HepG2 (cell line): Measurements from ENCODE around the gene LRIG3. TPM values are rescaled to one million over a fixed set of nuclear protein-coding genes. Genes with fewer than 3 reads are reported as not detected.

ENCODE experiments used
- ATAC-seq: fragments of 200-7000 bp; cut with Tn5 transposase; 3 replicates; pipeline ENCODE4 v1.9.1; 2020; ENCODE audit warnings: mild to moderate bottlenecking, moderate library complexity
- BruUV-seq: library from RNA; stranded (reverse); fragments of 400-500 nt; replicated peaks from 2 replicates; lab custom pipeline; 2021; lab: Mats Ljungman, UMichigan
- CTCF ChIA-PET: fragments of 300-600 bp; formaldehyde crosslinking; extraction: SDS; loops from one replicate; lab custom pipeline; 2021; ENCODE audit warnings: low total read pairs, inconsistent platforms, low intra/inter-chr PET ratio; lab: Yijun Ruan, JAX
- POLR2A ChIA-PET: fragments of 350-600 bp; sonication (Branson Sonifier 250); formaldehyde crosslinking; loops from one replicate; lab custom pipeline; 2020; ENCODE audit warnings: antibody characterized with exemption, inconsistent platforms; lab: Yijun Ruan, JAX
- DNase-seq: peaks from one replicate; pipeline ENCODE4 v3.0.0-alpha.2; 2015; ENCODE audit warnings: low spot score
- FAIRE-seq: peaks from 3 replicates; lab custom pipeline; 2011; peaks lifted over from hg19 to GRCh38; lab: Jason Lieb, UNC
- H2AFZ ChIP-seq: one replicate; pipeline ENCODE4 v1.6.1; 2011; ENCODE audit warnings: low read length, inconsistent platforms
- H3K27ac ChIP-seq: fragments of 300-600 bp; 3 replicates; pipeline ENCODE4 v1.8.0; 2011; ENCODE audit warnings: mixed run types, mild to moderate bottlenecking, mixed read lengths, low read length, inconsistent platforms; ENCODE audit not compliant: insufficient read depth; ENCODE audit errors: extremely low read length
- H3K27me3 ChIP-seq, 2 experiments: fragments of 200-600 bp in 1 of 2; 2 replicates in 1 of 2; 3 replicates in 1 of 2; pipeline versions ENCODE4 v1.6.0 to v1.8.0; 2011; ENCODE audit warnings: low read length in 2 of 2, mild to moderate bottlenecking in 2 of 2, moderate library complexity in 2 of 2, inconsistent platforms in 1 of 2; ENCODE audit not compliant: insufficient read depth in 2 of 2, control insufficient read depth in 1 of 2
- H3K36me3 ChIP-seq, 2 experiments: fragments of 200-600 bp in 1 of 2; replicated peaks in 1 of 2; 2 replicates in 1 of 2; 3 replicates in 1 of 2; pipeline versions ENCODE4 v1.5.1 to v1.8.0; 2011; ENCODE audit warnings: low read length in 2 of 2, inconsistent platforms in 1 of 2; ENCODE audit not compliant: insufficient read depth in 2 of 2, control insufficient read depth in 1 of 2
- H3K4me1 ChIP-seq: 2 replicates; pipeline ENCODE4 v1.5.1; 2012; ENCODE audit warnings: low read length, inconsistent platforms; ENCODE audit not compliant: insufficient read depth
- H3K4me2 ChIP-seq: 2 replicates; pipeline ENCODE4 v1.6.0; 2011; ENCODE audit warnings: low read depth, low read length, inconsistent platforms
- H3K4me3 ChIP-seq, 3 experiments: fragments of 200-600 bp in 1 of 3; sonication (generic), shearing (Covaris generic) in 1 of 3; replicated peaks in 1 of 3; 2 replicates each; pipeline ENCODE4 v1.5.1; 2011 to 2016; ENCODE audit warnings: low read length in 3 of 3, inconsistent platforms in 2 of 3, low read depth in 2 of 3, mild to moderate bottlenecking in 2 of 3, control low read depth in 1 of 3, mixed read lengths in 1 of 3; ENCODE audit not compliant: insufficient read depth in 1 of 3
- H3K79me2 ChIP-seq: one replicate; pipeline ENCODE4 v1.6.1; 2011; ENCODE audit warnings: low read length, inconsistent platforms; ENCODE audit not compliant: insufficient read depth
- H3K9ac ChIP-seq: 2 replicates; pipeline ENCODE4 v1.6.0; 2011; ENCODE audit warnings: mild to moderate bottlenecking, low read depth, low read length, inconsistent platforms; ENCODE audit not compliant: insufficient read depth
- H3K9me3 ChIP-seq: 2 replicates; pipeline ENCODE4 v1.5.1; 2012; ENCODE audit warnings: mild to moderate bottlenecking, low read length
- H4K20me1 ChIP-seq: 2 replicates; pipeline ENCODE4 v1.6.0; 2011; ENCODE audit warnings: inconsistent platforms, mild to moderate bottlenecking, low read length, moderate library complexity; ENCODE audit not compliant: insufficient read depth
- BHLHE40 ChIP-seq: IDR thresholded peaks from 2 replicates; pipeline ENCODE4 v1.6.1; 2011; ENCODE audit warnings: low read length, improper control_type of control experiment
- FOSL2 ChIP-seq: sonication (generic); formaldehyde crosslinking; IDR thresholded peaks from 2 replicates; pipeline ENCODE4 v1.4.0; 2020; ENCODE audit warnings: missing genetic modification reagents
- FOXA1 ChIP-seq, 2 experiments: fragments of 450-650 bp in 1 of 2; sonication (generic) in 1 of 2; formaldehyde crosslinking in 1 of 2; IDR thresholded peaks; 2 replicates each; pipeline versions ENCODE4 v1.4.0 to v1.6.1; 2016 to 2020; ENCODE audit warnings: missing genetic modification reagents in 1 of 2
- HOXA9 ChIP-seq: sonication (generic); formaldehyde crosslinking; IDR thresholded peaks from 2 replicates; pipeline ENCODE4 v1.8.1; 2022; ENCODE audit warnings: missing genetic modification reagents, mild to moderate bottlenecking, moderate library complexity, borderline replicate concordance
- MEIS1 ChIP-seq: sonication (generic); formaldehyde crosslinking; IDR thresholded peaks from 2 replicates; pipeline ENCODE4 v1.9.0; 2021; ENCODE audit warnings: mild to moderate bottlenecking, missing genetic modification reagents, moderate library complexity, borderline replicate concordance
- MYC ChIP-seq: sonication (generic); formaldehyde crosslinking; IDR thresholded peaks from 2 replicates; pipeline ENCODE4 v1.9.0; 2021; ENCODE audit warnings: missing genetic modification reagents, borderline replicate concordance
- PTBP1 ChIP-seq: fragments of 200-400 bp; formaldehyde crosslinking; IDR thresholded peaks from 2 replicates; pipeline ENCODE4 v1.6.1; 2018; ENCODE audit warnings: low read length, low read depth; ENCODE audit not compliant: poor library complexity, severe bottlenecking
- ZBTB7A ChIP-seq: sonication (generic); formaldehyde crosslinking; IDR thresholded peaks from 2 replicates; pipeline ENCODE4 v1.8.0; 2022; ENCODE audit warnings: mild to moderate bottlenecking, missing genetic modification reagents
- ZGPAT ChIP-seq: IDR thresholded peaks from 2 replicates; pipeline ENCODE4 v1.6.1; 2016; ENCODE audit warnings: mild to moderate bottlenecking
- ZNF543 ChIP-seq: sonication (generic); formaldehyde crosslinking; IDR thresholded peaks from 2 replicates; pipeline ENCODE4 v1.4.0; 2020; ENCODE audit warnings: mild to moderate bottlenecking, missing genetic modification reagents
- ZSCAN29 ChIP-seq: sonication (generic); formaldehyde crosslinking; conservative IDR thresholded peaks from 2 replicates; pipeline ENCODE4 v1.4.0; 2020; ENCODE audit warnings: mild to moderate bottlenecking, missing genetic modification reagents
- WGBS: methylation state at CpG from one replicate; pipeline ENCODE4 v1.1.6; 2017; ENCODE audit warnings: low lambda C conversion rate; 5-methylcytosine and 5-hydroxymethylcytosine counted together
- in situ Hi-C: cut with HindIII; loops from 2 replicates; pipeline ENCODE4 v1.10.0; 2017; ENCODE audit warnings: low pct_unique_long_range_greater_than_20kb; ENCODE audit not compliant: extremely low pct_ligation_motif_present
- intact Hi-C: fragments of 100-400 bp; cut with micrococcal nuclease; formaldehyde crosslinking; loops from one replicate; pipeline ENCODE4 v1.10.0; 2022; ENCODE audit not compliant: unreplicated experiment
- polyA plus RNA-seq, 8 experiments: library from polyadenylated mRNA; depleted of rRNA in 3 of 8; stranded (reverse) in 7 of 8; unstranded in 1 of 8; fragments of >200 nt; fragmentation: Illumina TruSeq in 4 of 8; extraction: Trizol in 4 of 8; gene quantifications; 2 replicates each; pipeline versions ENCODE4 v1.2.1 to v1.2.3, GENCODE V29; 2011 to 2016; ENCODE audit warnings: low read depth in 4 of 8, missing spikeins in 1 of 8, mixed read lengths in 1 of 8; ENCODE audit not compliant: insufficient read depth in 1 of 8
- total RNA-seq, 5 experiments: library from RNA; depleted of rRNA; stranded (reverse); fragments of >200 nt; fragmentation: Illumina TruSeq; extraction: Trizol; gene quantifications; 2 replicates each; pipeline ENCODE4 v1.2.3, GENCODE V29; 2016; ENCODE audit warnings: low read depth in 1 of 5
- TF ChIP-seq, protein P1 (sequence below): sonication (generic); formaldehyde crosslinking; conservative IDR thresholded peaks from 2 replicates; pipeline ENCODE4 v1.4.0; 2020; ENCODE audit warnings: missing genetic modification reagents
- TF ChIP-seq, protein P2 (sequence below): IDR thresholded peaks from 2 replicates; pipeline ENCODE4 v1.6.1; 2016; ENCODE audit warnings: missing biosample characterization, missing genetic modification reagents, low read depth
- TF ChIP-seq, protein P3 (sequence below): sonication (generic); formaldehyde crosslinking; IDR thresholded peaks from 2 replicates; pipeline ENCODE4 v1.4.0; 2020; ENCODE audit warnings: missing genetic modification reagents, borderline replicate concordance

Gene LRIG3
- total and polyA plus RNA-seq, 2 of the 13 experiments (the other 11 are each of a cell fraction or from before 2014, with no cell fraction given): 7.7 to 17.4 TPM

- TF ChIP-seq, protein P1, sequence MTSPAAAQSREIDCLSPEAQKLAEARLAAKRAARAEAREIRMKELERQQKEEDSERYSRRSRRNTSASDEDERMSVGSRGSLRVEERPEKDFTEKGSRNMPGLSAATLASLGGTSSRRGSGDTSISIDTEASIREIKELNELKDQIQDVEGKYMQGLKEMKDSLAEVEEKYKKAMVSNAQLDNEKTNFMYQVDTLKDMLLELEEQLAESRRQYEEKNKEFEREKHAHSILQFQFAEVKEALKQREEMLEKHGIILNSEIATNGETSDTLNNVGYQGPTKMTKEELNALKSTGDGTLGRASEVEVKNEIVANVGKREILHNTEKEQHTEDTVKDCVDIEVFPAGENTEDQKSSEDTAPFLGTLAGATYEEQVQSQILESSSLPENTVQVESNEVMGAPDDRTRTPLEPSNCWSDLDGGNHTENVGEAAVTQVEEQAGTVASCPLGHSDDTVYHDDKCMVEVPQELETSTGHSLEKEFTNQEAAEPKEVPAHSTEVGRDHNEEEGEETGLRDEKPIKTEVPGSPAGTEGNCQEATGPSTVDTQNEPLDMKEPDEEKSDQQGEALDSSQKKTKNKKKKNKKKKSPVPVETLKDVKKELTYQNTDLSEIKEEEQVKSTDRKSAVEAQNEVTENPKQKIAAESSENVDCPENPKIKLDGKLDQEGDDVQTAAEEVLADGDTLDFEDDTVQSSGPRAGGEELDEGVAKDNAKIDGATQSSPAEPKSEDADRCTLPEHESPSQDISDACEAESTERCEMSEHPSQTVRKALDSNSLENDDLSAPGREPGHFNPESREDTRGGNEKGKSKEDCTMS (CRISPR knock-in tag): no peak
- TF ChIP-seq ZGPAT (CRISPR knock-in tag) (no peak), ZBTB7A (CRISPR knock-in tag) (no peak), PTBP1 (no peak), HOXA9 (CRISPR knock-in tag) (no peak)
- TF ChIP-seq, protein P2, sequence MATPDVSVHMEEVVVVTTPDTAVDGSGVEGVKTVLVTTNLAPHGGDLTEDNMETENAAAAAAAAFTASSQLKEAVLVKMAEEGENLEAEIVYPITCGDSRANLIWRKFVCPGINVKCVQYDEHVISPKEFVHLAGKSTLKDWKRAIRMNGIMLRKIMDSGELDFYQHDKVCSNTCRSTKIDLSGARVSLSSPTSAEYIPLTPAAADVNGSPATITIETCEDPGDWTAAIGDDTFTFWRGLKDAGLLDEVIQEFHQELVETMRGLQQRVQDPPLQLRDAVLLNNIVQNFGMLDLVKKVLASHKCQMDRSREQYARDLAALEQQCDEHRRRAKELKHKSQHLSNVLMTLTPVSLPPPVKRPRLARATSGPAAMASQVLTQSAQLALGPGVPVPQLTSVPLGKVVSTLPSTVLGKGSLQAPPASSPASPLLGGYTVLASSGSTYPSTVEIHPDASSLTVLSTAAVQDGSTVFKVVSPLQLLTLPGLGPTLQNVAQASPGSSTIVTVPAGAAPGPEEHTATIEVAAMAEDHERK (CRISPR knock-in tag): no peak
Observed at GRCh38 chr12:58880639-58881038, 39.7 kb downstream of the LRIG3 start (continued).

GRCh38 chr12:58877243-58877743 is 43.0 kb downstream of the LRIG3 start:
- intact Hi-C loops (no loop called here), in situ Hi-C loops (no loop called here)
- no TSS peak for BruUV-seq
- Histone ChIP-seq H3K4me1 (no peaks in the 10 kb centered on the region), H4K20me1 (no peaks in the 10 kb centered on the region), H3K27ac (no peak overlapping the region), H3K4me2 (no peak overlapping the region), H3K9ac (no peak overlapping the region), H3K36me3 (peaks cover 20 to 45% of the 10 kb centered on the region in 2 experiments), H3K27me3 (no peaks in the 10 kb centered on the region), H2AFZ (no peak overlapping the region), H3K4me3 (no peak overlapping the region), H3K9me3 (no peaks in the 10 kb centered on the region), H3K79me2 (no peaks in the 10 kb centered on the region)
- ChIA-PET CTCF (no interaction called here), POLR2A (no interaction called here)
- DNase-seq (peak; percentile 35), ATAC-seq (no peak), FAIRE-seq (no peak)
- TF ChIP-seq FOXA1 (IDR thresholded peaks at IDR 0.05) (no peak), FOXA1 (CRISPR knock-in tag; IDR thresholded peaks at IDR 0.05) (peak; percentile 44; the same call in 1 of the 2 replicates), ZSCAN29 (CRISPR knock-in tag) (no peak), MYC (CRISPR knock-in tag) (no peak), FOSL2 (CRISPR knock-in tag) (peak; percentile 56; the same call in 1 of the 2 replicates), ZNF543 (CRISPR knock-in tag) (no peak), BHLHE40 (peak; percentile 66; the same call in 1 of the 2 replicates), MEIS1 (CRISPR knock-in tag) (no peak)
- TF ChIP-seq, protein P3, sequence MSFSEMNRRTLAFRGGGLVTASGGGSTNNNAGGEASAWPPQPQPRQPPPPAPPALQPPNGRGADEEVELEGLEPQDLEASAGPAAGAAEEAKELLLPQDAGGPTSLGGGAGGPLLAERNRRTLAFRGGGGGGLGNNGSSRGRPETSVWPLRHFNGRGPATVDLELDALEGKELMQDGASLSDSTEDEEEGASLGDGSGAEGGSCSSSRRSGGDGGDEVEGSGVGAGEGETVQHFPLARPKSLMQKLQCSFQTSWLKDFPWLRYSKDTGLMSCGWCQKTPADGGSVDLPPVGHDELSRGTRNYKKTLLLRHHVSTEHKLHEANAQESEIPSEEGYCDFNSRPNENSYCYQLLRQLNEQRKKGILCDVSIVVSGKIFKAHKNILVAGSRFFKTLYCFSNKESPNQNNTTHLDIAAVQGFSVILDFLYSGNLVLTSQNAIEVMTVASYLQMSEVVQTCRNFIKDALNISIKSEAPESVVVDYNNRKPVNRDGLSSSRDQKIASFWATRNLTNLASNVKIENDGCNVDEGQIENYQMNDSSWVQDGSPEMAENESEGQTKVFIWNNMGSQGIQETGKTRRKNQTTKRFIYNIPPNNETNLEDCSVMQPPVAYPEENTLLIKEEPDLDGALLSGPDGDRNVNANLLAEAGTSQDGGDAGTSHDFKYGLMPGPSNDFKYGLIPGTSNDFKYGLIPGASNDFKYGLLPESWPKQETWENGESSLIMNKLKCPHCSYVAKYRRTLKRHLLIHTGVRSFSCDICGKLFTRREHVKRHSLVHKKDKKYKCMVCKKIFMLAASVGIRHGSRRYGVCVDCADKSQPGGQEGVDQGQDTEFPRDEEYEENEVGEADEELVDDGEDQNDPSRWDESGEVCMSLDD (CRISPR knock-in tag): no peak
- WGBS: 80% methylated on average over 14 of the region's 15 CpGs
